Breast epithelium (tissue), 4 donors: ENCODE measurements around the gene ZNF892. TPM values are rescaled to one million over a fixed set of nuclear protein-coding genes. Genes with fewer than 3 reads are reported as not detected.

Experiments
- DNase-seq, 2 donors: peaks; one replicate each; pipeline ENCODE4 v3.0.0-alpha.2; 2019; ENCODE audit warnings: low spot score in 2 of 2
- H3K27ac ChIP-seq, 2 donors: fragments of 200-600 bp; sonication (generic) in 1 of 2; one replicate each; pipeline ENCODE4 v1.5.1; 2016 to 2019; ENCODE audit warnings: mild to moderate bottlenecking in 1 of 2
- H3K27me3 ChIP-seq, 2 donors: fragments of 200-600 bp; sonication (generic) in 1 of 2; one replicate each; pipeline versions ENCODE4 v1.5.1 to v1.6.0; 2017 to 2019; ENCODE audit warnings: control low read depth in 1 of 2, mild to moderate bottlenecking in 1 of 2
- H3K36me3 ChIP-seq: fragments of 200-600 bp; one replicate; pipeline ENCODE4 v1.5.1; 2019
- H3K4me1 ChIP-seq, 2 donors: fragments of 200-600 bp; sonication (generic); one replicate each; pipeline ENCODE4 v1.5.1; 2016 to 2019; ENCODE audit warnings: control low read depth in 1 of 2
- H3K4me3 ChIP-seq, 3 donors: fragments of 200-600 bp; sonication (generic); 1 replicate in 2 of 3; 2 replicates in 1 of 3; pipeline ENCODE4 v1.5.1; 2016 to 2019; ENCODE audit warnings: mild to moderate bottlenecking in 3 of 3, moderate library complexity in 2 of 3
- H3K9me3 ChIP-seq, 2 donors: fragments of 200-600 bp; sonication (generic) in 1 of 2; one replicate each; pipeline ENCODE4 v1.5.1; 2016 to 2019; ENCODE audit warnings: control low read depth in 1 of 2
- POLR2A ChIP-seq: fragments of 450-650 bp; IDR thresholded peaks from one replicate; pipeline ENCODE4 v1.6.1; 2016; ENCODE audit warnings: antibody characterized with exemption, mild to moderate bottlenecking, moderate library complexity
- POLR2AphosphoS5 ChIP-seq, 3 donors: sonication (generic); formaldehyde crosslinking; IDR thresholded peaks; one replicate each; pipeline ENCODE4 v1.6.1; 2017; ENCODE audit warnings: antibody characterized with exemption in 3 of 3
- intact Hi-C: fragments of 100-400 bp; cut with DNase I; formaldehyde crosslinking; loops from one replicate; pipeline ENCODE4 v1.15.1; 2023; ENCODE audit warnings: low total_unique reads
- total RNA-seq, 3 donors: library from RNA; depleted of rRNA; stranded (reverse); fragments of >200 nt; gene quantifications; one replicate each; pipeline ENCODE4 v1.1.0, GENCODE V29; 2016
- TF ChIP-seq, protein P1 (sequence below), 3 donors: fragments of 450-650 bp; IDR thresholded peaks; one replicate each; pipeline ENCODE4 v1.5.1; 2016 to 2017; ENCODE audit warnings: antibody characterized with exemption in 3 of 3, mild to moderate bottlenecking in 3 of 3, moderate library complexity in 3 of 3

ZNF892 gene
- total RNA-seq, 3 donors from 2014 or later: 3.7 to 8.6 (median 6.9) TPM

DNA sequence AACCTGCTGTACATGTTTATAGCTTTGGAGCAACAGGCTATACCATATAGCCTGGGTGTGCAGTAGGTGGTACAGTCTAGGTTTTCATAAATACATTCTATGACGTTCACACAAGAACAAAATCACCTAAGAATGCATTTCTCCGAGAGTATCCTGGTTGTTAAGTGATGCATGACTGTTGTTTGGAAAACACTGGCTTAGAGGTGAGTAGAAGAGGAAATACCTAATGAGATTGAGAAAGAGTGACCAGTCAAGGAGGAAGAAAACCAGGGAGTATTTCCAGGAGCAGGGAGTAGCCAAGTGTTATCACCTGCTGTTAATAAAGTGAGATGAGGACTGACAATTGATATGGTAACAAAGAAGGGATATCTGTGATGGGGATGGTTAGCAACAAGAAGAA is 2.9 kb upstream of the ZNF892 start:
- H3K36me3 ChIP-seq: no peaks in the 10 kb centered on the region
- H3K27ac ChIP-seq: no peak overlapping the region
- no peaks in the 10 kb centered on the region for H3K27me3 ChIP-seq
- H3K4me3 ChIP-seq: no peak overlapping the region
- no peaks in the 10 kb centered on the region for H3K4me1 ChIP-seq
- TF ChIP-seq, protein P1, sequence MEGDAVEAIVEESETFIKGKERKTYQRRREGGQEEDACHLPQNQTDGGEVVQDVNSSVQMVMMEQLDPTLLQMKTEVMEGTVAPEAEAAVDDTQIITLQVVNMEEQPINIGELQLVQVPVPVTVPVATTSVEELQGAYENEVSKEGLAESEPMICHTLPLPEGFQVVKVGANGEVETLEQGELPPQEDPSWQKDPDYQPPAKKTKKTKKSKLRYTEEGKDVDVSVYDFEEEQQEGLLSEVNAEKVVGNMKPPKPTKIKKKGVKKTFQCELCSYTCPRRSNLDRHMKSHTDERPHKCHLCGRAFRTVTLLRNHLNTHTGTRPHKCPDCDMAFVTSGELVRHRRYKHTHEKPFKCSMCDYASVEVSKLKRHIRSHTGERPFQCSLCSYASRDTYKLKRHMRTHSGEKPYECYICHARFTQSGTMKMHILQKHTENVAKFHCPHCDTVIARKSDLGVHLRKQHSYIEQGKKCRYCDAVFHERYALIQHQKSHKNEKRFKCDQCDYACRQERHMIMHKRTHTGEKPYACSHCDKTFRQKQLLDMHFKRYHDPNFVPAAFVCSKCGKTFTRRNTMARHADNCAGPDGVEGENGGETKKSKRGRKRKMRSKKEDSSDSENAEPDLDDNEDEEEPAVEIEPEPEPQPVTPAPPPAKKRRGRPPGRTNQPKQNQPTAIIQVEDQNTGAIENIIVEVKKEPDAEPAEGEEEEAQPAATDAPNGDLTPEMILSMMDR (IDR thresholded peaks at IDR 0.05): no peak
- TF ChIP-seq POLR2AphosphoS5 (IDR thresholded peaks at IDR 0.05): no peak
- TF ChIP-seq POLR2A: no peak
- H3K9me3 ChIP-seq: no peaks in the 10 kb centered on the region
- DNase-seq: no peak
- intact Hi-C loops: no loop called here

DNA sequence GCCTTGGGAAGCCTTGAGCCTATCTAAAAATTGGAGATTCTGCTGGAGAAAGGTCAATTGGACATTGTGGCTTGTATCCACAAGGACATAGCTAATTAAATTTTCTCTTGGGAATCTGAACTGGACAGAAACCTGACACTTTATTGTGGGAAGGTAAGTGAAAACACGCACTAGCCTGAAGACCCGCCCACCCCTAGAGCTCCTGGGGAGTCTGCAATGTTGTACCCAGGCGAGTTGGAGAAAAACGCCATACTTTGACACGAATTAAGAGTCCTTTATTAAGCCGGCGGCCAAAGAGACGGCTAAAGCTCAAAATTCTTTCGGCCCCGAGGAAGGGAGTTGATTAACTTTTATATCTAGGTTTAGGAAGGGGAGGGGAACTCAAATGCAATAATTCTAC is 1.2 kb upstream of the ZNF892 start:
- no peak overlapping the region for H3K27ac ChIP-seq
- no peaks in the 10 kb centered on the region for H3K4me1 ChIP-seq
- intact Hi-C loops: no loop called here
- DNase-seq: no peak
- no peaks in the 10 kb centered on the region for H3K27me3 ChIP-seq
- no peaks in the 10 kb centered on the region for H3K36me3 ChIP-seq
- peaks cover 5 to 12% of the 10 kb centered on the region in 2 donors for H3K9me3 ChIP-seq
- no peak for TF ChIP-seq POLR2AphosphoS5 (IDR thresholded peaks at IDR 0.05)
- peak overlapping the region in 1 of 3 donors; percentile 96 for H3K4me3 ChIP-seq

DNA sequence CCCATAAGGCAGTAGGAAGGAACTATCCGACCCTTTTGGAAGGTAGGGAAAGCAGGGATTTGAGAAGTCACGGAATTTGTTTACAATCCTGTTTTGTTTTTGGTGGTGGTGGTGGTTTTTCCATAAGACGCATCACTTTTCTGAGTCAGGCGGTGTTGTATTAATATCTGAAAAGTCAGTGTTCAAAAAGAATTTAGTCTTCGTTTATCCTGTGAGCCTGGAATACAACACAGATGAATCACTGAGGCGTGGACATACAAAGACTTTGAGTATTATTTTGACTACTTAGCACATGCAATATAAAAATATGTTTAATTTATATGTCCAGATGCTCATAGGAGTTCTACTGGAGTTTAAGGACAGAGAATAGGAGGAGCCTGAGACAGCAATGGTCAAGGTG is 785 bp downstream of the ZNF892 start:
- DNase-seq: no peak
- intact Hi-C loops: no loop called here
- peak overlapping the region; percentile 86 to 93 for H3K27ac ChIP-seq
- TF ChIP-seq POLR2AphosphoS5 (IDR thresholded peaks at IDR 0.05) (no peak), POLR2A (no peak)
- TF ChIP-seq, protein P1 (IDR thresholded peaks at IDR 0.05): no peak
- H3K9me3 ChIP-seq: peaks cover 23 to 32% of the 10 kb centered on the region in 2 donors
- H3K4me3 ChIP-seq: peak overlapping the region; percentile 60 to 96 (median 73)
- no peaks in the 10 kb centered on the region for H3K4me1 ChIP-seq
- peaks cover 15% of the 10 kb centered on the region for H3K36me3 ChIP-seq
- no peaks in the 10 kb centered on the region for H3K27me3 ChIP-seq

DNA sequence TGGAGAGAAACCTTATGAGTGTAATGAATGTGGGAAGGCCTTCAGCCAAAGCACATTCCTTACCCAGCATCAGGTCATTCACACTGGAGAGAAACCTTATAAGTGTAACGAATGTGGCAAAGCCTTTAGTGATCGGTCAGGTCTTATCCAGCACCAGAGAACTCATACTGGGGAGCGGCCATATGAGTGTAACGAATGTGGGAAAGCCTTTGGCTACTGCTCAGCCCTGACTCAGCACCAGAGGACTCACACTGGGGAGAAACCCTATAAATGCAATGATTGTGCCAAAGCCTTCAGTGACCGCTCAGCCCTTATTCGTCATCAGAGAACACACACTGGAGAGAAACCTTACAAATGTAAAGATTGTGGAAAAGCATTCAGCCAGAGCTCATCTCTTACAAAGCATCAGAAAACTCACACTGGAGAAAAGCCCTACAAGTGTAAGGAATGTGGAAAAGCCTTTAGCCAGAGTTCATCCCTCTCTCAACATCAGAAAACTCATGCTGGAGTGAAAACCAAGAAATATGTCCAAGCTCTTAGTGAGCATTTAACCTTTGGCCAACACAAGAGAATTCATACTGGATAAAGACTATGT is 7.8 kb downstream of the ZNF892 start:
- H3K36me3 ChIP-seq: peaks cover 25% of the 10 kb centered on the region
- no peaks in the 10 kb centered on the region for H3K27me3 ChIP-seq
- DNase-seq: no peak
- peak overlapping the region in 1 of 3 donors; percentile 13 for H3K4me3 ChIP-seq
- H3K27ac ChIP-seq: no peak overlapping the region
- peaks cover 91 to 100% of the 10 kb centered on the region in 2 donors for H3K9me3 ChIP-seq
- TF ChIP-seq POLR2AphosphoS5 (IDR thresholded peaks at IDR 0.05) (no peak), POLR2A (no peak)
- TF ChIP-seq, protein P1 (IDR thresholded peaks at IDR 0.05): no peak
- intact Hi-C loops: no loop called here
- H3K4me1 ChIP-seq: no peaks in the 10 kb centered on the region

DNA sequence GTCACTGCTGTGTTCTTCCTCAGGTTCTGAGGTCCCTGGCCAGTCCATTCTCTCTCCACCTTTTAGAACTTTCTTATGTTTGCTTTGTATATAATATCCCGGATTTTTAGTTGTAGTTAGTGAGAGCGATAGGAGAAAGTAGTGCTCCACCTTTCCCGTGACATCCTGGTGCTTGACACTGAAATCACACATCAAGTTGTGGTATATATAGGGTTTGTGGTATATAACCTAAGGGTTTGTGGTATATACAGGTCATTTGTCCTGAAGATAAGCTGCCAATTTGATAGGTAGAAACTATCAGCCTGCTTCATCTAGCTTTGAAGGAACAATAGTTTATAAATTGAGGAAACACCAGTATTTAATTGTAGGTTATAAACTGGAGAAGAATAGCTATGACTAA is 13.1 kb downstream of the ZNF892 start:
- no peak overlapping the region for H3K4me3 ChIP-seq
- DNase-seq: no peak
- no peaks in the 10 kb centered on the region for H3K27me3 ChIP-seq
- H3K4me1 ChIP-seq: no peaks in the 10 kb centered on the region
- intact Hi-C loops: no loop called here
- peaks cover 81 to 98% of the 10 kb centered on the region in 2 donors for H3K9me3 ChIP-seq
- no peaks in the 10 kb centered on the region for H3K36me3 ChIP-seq
- TF ChIP-seq POLR2AphosphoS5 (IDR thresholded peaks at IDR 0.05) (no peak), POLR2A (no peak)
- TF ChIP-seq, protein P1 (IDR thresholded peaks at IDR 0.05): no peak
- no peak overlapping the region for H3K27ac ChIP-seq

DNA sequence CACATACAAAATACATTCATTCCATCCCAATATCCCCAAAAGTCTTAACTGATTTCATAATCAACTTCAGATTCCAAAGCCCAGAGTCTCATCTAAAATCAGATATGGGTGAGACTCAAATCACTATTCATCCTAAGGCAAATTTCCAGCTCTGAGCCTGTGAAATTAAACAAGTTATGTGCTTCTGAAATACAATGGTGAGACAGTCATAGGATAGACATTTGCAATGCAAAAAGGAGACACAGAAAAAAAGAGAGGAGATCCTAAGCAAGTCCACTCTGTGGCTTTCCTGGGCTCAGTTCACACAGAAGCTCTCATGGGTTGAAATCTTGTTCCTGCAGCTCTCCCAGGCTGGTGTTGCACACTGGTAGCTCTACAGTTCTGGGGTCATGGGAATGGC is 18.3 kb downstream of the ZNF892 start:
- TF ChIP-seq, protein P1 (IDR thresholded peaks at IDR 0.05): no peak
- no peak for TF ChIP-seq POLR2AphosphoS5 (IDR thresholded peaks at IDR 0.05)
- TF ChIP-seq POLR2A: no peak
- Histone ChIP-seq H3K4me1 (no peaks in the 10 kb centered on the region), H3K27ac (no peak overlapping the region), H3K27me3 (no peaks in the 10 kb centered on the region), H3K4me3 (no peak overlapping the region), H3K36me3 (no peaks in the 10 kb centered on the region), H3K9me3 (peaks cover 32 to 56% of the 10 kb centered on the region in 2 donors)
- DNase-seq: no peak
- intact Hi-C loops: no loop called here
